G401.6 (cell line): ENCODE measurements around the gene CREB3L2.
"Not testable (repeated sequence)": the region's sequence is repeated elsewhere in the genome, so short reads cannot be mapped to it uniquely, and the experiment has no call there.

Experiments used
- FAIRE-seq: peaks from 2 replicates; lab custom pipeline; 2012; peaks lifted over from hg19 to GRCh38; lab: Jason Lieb, UNC

CREB3L2 gene

GRCh38 chr7:138014201-138014600 lies 12.3 kb upstream of the CREB3L2 start:
- not testable (repeated sequence) for FAIRE-seq

GRCh38 chr7:138009350-138009653 lies 7.4 kb upstream of the CREB3L2 start:
- no peak for FAIRE-seq

GRCh38 chr7:138008588-138009349 lies 6.9 kb upstream of the CREB3L2 start:
- peak; percentile 89 for FAIRE-seq

- no peak for FAIRE-seq
Observed at GRCh38 chr7:138008019-138008587, 6.2 kb upstream of the CREB3L2 start.

- FAIRE-seq = no peak
Observed at GRCh38 chr7:138006106-138006505, 4.2 kb upstream of the CREB3L2 start.

DNA sequence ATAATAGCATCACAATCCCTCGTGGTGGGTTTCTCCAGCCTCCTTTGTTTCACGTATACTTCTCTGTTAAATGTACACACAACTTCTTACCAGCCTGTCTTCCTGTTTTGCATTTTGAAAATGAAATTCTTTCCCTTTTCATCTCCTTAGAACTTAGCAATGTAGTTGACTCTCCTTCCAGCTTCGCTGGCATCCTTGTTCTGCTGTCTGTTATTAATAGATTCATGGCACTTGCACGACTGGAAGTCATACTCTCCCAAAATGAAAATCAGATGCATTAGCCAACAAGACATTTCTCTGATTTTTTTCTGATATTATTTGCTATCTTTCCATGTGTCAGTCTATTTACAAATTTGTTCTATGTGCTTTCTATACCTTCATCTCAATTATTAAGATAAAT lies 3.0 kb upstream of the CREB3L2 start:
- FAIRE-seq = no peak

DNA sequence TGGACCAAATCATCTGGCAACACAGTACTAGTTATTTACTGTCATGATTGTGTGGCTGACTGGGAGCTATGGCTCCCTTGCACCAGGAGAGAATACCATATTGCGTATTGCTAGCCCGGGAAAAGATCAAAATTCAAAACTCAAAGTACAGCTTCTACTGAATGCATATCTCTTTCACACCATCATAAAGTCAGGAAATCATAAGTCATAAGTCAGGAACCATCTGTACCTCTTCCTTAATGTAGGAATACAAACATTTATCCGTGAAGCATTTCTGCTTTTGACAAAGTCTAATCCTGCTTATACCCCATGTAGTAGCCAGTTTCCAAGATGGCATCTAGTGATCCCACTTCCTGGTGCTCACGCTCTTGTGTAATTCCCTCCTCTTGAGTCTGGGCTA lies 2.2 kb upstream of the CREB3L2 start:
- no peak for FAIRE-seq

DNA sequence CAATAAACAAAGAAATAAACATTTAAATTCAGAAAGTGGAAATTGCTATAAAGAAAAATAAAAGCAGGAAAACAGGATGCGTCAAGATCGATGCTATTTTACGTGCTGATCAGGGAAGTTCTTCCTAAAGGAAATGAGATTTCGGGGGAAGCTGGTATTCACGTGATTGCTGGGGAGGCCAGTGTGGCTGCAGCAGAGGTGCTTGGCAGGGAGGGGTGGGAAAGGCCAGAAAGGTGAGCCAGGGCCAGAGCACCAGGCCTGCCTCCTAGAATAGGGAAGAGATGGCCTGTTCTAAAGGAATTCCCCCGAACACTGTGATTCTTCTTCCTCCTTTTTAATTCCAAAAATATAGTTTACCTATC lies 923 bp upstream of the CREB3L2 start:
- no peak for FAIRE-seq

GRCh38 chr7:138002096-138002827 lies 376 bp upstream of the CREB3L2 start:
- peak; percentile 99 for FAIRE-seq

GRCh38 chr7:138000081-138000701 lies 1.7 kb downstream of the CREB3L2 start:
- FAIRE-seq = no peak

- FAIRE-seq = no peak
Observed at GRCh38 chr7:137999496-138000080, 2.3 kb downstream of the CREB3L2 start.

DNA sequence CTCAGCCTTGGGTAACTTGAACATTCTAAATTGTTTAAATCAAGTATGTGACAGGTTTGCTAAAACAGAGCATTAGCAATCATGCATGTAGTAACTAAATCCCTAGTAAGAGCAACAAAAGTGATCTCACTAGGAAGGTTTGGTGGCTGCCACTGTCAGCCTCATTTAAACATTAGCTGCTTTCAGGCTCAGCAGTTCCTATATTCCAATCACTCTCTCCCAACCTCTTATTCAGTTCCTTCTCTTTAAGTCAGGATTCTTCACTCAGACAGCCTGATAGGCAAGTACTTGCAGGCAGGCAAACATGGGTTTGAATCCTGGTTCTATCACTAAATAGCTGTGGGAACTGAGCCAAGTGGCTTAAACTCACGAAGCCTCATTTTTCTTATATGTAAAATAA lies 3.6 kb downstream of the CREB3L2 start:
- FAIRE-seq = no peak

DNA sequence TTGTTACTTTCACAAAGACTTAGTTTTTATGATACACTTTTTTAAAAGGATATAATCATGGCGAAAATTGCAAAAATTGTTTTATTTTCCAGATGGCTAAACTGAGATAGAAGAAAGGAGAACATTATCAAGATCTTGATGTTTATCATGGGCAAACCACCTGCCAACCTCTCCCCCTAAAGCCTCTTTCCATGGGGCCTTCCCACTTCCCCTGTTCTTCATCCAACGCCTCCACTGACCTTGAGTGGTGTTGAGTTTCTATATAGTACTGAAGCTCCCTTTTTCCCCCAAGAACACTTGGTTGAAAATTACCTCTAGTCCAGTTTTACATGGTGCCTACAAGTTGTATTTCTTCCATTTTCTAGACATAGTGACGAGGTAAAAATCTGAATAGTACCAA lies 5.0 kb downstream of the CREB3L2 start:
- no peak for FAIRE-seq

DNA sequence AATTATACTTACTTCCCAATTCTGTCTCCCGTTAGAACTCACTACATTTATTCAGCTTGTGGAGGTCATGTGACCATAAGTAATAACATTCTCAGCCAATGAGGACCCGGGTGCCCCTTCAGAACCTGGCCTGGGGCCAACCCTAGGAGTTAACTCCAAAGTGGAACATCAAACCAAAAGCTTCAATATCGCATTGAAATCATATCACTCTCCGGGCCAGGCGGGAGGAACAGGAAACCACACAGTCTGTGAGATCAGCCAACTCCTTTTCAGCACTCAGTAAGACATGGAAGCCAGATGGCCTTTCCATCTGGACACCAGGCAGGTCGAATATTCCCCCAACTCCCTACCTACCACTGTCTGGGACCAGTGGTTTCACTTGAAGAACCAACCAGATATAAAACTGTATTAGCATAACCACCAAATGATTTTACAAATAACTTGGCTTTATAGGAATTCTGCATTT lies 5.5 kb downstream of the CREB3L2 start:
- FAIRE-seq = no peak

- no peak for FAIRE-seq
Observed at GRCh38 chr7:137994216-137994615, 7.7 kb downstream of the CREB3L2 start.

DNA sequence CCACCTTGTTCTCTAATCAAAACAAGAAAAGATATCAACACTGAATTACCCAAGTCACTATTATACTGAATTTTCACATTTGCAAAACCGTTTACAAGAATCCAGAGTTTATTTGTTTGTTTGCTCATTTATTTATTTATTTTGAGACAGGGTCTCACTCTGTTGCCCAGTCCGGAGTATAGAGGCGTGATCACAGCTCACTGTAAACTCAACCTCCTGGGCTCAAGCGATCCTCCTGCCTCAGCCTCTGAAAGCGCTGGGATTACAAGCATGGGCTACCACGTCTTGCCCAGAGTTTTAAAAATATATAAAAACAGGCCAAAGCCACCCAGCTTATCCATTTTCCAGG lies 8.5 kb downstream of the CREB3L2 start:
- FAIRE-seq = no peak

DNA sequence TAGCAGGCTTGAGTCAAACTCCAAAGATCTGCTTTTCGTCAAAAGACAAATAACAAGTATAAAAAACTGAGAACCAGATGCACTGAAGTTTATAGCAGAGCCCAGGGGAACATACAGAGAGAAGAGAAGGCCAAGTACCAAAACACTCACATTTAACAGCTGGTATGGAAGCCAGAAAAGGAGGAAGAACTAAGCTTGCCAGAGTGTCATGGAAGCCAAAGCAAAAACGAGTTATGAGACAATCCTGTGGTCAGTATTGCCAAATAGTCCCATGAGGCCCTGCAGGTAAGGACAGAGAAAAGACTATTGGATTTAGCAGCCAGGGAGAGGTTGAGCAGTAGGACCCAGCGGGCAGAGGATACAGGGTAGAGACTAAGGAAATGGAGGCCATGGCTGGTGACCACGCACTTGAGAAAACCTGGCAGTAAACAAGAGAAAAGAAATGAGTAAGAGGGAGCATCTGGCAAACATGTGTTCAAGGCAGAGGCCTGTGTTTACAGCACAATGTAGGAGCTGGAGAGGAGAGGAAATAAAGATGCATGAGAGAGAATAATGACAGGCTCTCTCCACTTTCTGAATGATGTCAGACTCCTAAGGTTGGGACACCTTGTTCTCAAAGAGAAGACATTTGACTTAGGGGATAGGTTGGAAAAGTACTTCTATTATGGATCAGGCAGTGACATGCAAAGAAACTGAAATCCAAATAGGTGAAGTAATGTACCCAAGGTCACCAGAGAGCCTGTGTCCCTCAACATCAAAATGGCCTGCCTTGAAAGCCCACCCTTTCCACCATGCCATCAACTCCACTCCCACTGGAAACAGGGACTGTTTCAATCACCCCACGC lies 9.1 kb downstream of the CREB3L2 start:
- no peak for FAIRE-seq

- FAIRE-seq = no peak
Observed at GRCh38 chr7:137992104-137992549, 9.8 kb downstream of the CREB3L2 start.

GRCh38 chr7:137990251-137990941 lies 11.5 kb downstream of the CREB3L2 start:
- no peak for FAIRE-seq

DNA sequence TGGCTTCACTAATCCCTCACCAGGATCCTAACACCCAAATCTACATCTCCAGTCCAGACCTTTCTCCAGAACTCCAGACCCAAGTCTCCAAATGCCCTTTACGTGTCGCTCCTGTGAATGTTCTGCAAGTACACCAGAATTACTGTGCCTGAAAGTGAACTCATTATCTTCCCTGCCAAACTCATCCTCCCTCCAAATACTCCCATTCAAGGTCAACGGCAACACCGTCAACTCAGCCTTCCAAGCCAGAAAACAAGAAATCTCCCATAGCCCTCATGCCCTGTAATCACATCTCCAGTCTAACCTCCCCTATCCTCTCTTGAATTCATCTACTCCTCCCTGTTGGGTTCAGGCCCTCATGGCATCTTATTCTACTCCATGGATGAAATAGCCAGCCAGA lies 12.3 kb downstream of the CREB3L2 start:
- no peak for FAIRE-seq

GRCh38 chr7:137989094-137989493 lies 12.8 kb downstream of the CREB3L2 start:
- FAIRE-seq = no peak
